Articular chondrocyte of knee joint (primary cell): ENCODE measurements around the gene DTX3. TPM values are rescaled to one million over a fixed set of nuclear protein-coding genes. Genes with fewer than 3 reads are reported as not detected.

Experiments used
- total RNA-seq: library from RNA; depleted of rRNA; stranded (reverse); fragments of >200 nt; gene quantifications from 2 replicates; pipeline ENCODE4 v1.2.3, GENCODE V29; 2012

Gene DTX3, protein sequence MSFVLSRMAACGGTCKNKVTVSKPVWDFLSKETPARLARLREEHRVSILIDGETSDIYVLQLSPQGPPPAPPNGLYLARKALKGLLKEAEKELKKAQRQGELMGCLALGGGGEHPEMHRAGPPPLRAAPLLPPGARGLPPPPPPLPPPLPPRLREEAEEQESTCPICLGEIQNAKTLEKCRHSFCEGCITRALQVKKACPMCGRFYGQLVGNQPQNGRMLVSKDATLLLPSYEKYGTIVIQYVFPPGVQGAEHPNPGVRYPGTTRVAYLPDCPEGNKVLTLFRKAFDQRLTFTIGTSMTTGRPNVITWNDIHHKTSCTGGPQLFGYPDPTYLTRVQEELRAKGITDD
- 9.4 and 11.2 TPM in 2 replicates for total RNA-seq

GRCh38 chr12:57604454-57604991, at the start of gene DTX3:
DTX3 (plus strand) TSS chr12:57604824; CDS start chr12:57606518, 1,694 bp downstream.

DNA sequence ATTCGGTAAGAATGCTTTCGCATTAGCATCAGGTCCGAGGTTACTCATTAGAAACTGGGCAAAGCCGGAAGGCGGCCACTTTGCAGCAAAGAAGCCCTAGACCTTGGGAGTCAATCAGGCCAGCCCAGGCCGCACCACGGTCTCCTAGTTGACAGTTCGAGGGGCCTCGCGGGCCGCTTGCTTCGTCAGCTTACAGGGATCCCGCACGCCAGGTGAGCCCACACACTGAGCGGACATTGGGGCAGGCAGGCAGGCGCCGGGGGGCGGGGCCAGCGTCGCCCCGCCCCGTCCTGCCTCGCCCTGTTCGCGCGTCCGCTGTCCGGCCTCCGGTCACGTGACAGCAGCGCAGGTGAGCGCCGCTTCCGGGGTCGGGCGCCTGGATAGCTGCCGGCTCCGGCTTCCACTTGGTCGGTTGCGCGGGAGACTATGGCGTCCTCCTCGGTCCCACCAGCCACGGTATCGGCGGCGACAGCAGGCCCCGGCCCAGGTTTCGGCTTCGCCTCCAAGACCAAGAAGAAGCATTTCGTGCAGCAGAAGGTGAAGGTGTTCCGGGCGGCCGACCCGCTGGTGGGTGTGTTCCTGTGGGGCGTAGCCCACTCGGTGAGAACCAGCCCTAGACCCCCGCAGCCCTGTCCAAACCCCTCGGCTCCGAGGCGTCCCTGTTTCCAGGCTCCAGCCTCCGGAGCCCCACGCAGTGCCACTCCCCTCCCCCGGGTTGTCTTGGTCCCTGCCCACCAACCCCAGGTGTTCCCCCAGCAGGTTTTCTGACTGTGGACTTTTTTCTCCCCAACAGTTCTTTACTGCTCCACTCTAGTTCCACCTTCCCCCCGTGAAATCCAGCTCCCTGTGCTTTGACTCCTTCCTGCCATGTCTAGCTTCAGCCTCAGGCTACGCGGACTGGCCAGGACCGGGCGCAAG, 13.5 kb upstream of the DTX3 start, which contains the start of gene PIP4K2C:
TSS of gene PIP4K2C (plus strand) at position 329 of the 918 bp plus-strand sequence. CDS start at position 427, 98 bp downstream.

DNA sequence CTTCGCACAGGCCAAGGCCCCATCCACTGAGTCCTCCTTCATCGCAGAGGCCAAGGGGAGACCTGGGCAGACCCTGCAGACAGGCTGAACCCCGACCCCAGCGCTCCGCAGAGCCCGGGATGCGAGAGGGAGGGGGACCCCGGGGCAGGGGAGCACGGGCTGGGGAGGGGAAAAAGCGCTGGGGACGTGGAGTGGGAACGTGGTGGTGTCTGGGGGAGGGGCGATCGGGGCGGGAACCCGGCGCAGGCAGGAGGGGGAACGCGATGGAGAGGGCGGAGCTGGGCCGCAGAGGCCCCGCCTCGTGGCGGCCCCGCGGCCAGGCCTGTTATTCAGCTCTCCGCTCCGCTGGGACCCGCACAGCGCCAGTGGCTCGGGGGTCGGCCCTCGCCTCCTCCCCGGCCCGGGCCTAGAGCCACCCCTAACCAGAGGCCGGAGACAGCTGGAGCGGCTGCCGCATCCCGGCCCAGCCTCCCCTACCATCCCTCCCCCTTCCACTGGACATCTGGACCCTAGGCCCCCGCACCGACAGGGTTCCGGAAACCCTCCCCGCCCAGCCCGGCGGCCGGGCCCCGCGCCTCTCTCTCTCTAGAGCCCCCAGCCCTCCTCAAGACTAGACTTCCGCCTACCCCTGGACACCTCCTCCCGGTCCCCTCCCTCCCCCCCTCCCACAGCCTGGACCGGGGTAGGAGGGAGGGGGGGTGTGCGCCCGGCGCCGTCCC, 6.6 kb downstream of the DTX3 start, which contains the start of gene ARHGEF25:
TSS of gene ARHGEF25 (plus strand) at position 328 of the 719 bp plus-strand sequence. CDS start 460 bp downstream, outside the sequence.

GRCh38 chr12:57632958-57633840, 28.6 kb downstream of the DTX3 start, which contains the start of gene B4GALNT1:
B4GALNT1 (minus strand) TSS chr12:57633201; CDS start chr12:57632132, 1,069 bp downstream.

Other genes with a start within 250 kb of the DTX3 start
- gene R3HDM2, start 173.8 kb upstream of the DTX3 start, total RNA-seq, result 25.5 and 27.0 TPM in 2 replicates
- under 0.01 TPM in 1 of 2 replicates, not detected in the other for gene INHBC, start 170.0 kb upstream of the DTX3 start, total RNA-seq
- gene INHBE, start 149.5 kb upstream of the DTX3 start, total RNA-seq, result 0.22 TPM in 1 of 2 replicates, not detected in the other
- 0.11 and 0.26 TPM in 2 replicates for gene GLI1, start 145.0 kb upstream of the DTX3 start, total RNA-seq
- gene ARHGAP9, start 125.0 kb upstream of the DTX3 start, total RNA-seq, result 0.22 TPM in 1 of 2 replicates, not detected in the other
- gene MARS1, start 116.8 kb upstream of the DTX3 start, total RNA-seq, result 108 and 113 TPM in 2 replicates
- gene DDIT3, start 84.3 kb upstream of the DTX3 start, total RNA-seq, result 40.5 and 59.5 TPM in 2 replicates
- 3.8 and 5.2 TPM in 2 replicates for gene MBD6, start 82.0 kb upstream of the DTX3 start, total RNA-seq
- 113 and 132 TPM in 2 replicates for gene DCTN2, start 57.6 kb upstream of the DTX3 start, total RNA-seq
- under 0.01 and 0.22 TPM in 2 replicates for gene KIF5A, start 54.8 kb upstream of the DTX3 start, total RNA-seq
- gene PIP4K2C, start 13.6 kb upstream of the DTX3 start, total RNA-seq, result 23.5 and 26.2 TPM in 2 replicates
- gene ARHGEF25, start 6.6 kb downstream of the DTX3 start, total RNA-seq, result 16.2 and 17.2 TPM in 2 replicates
- 1.0 and 2.9 TPM in 2 replicates for gene B4GALNT1, start 28.4 kb downstream of the DTX3 start, total RNA-seq
- 154 and 254 TPM in 2 replicates for gene OS9, start 89.3 kb downstream of the DTX3 start, total RNA-seq
- 0.11 and 0.39 TPM in 2 replicates for gene AGAP2, start 133.9 kb downstream of the DTX3 start, total RNA-seq
- gene TSPAN31, start 140.2 kb downstream of the DTX3 start, total RNA-seq, result 71.6 and 76.1 TPM in 2 replicates
- 108 and 195 TPM in 2 replicates for gene CDK4, start 147.5 kb downstream of the DTX3 start, total RNA-seq
- gene MARCHF9, start 150.3 kb downstream of the DTX3 start, total RNA-seq, result 1.1 and 1.2 TPM in 2 replicates
- gene CYP27B1, start 162.3 kb downstream of the DTX3 start, total RNA-seq, result 0.22 and 0.65 TPM in 2 replicates
- gene METTL1, start 167.3 kb downstream of the DTX3 start, total RNA-seq, result 6.7 and 8.0 TPM in 2 replicates
- 5.9 and 8.0 TPM in 2 replicates for gene EEF1AKMT3, start 167.8 kb downstream of the DTX3 start, total RNA-seq
- 16.1 and 22.7 TPM in 2 replicates for gene TSFM, start 178.0 kb downstream of the DTX3 start, total RNA-seq
- gene AVIL, start 213.9 kb downstream of the DTX3 start, total RNA-seq, result 5.4 and 6.9 TPM in 2 replicates
- 120 and 148 TPM in 2 replicates for gene CTDSP2, start 241.9 kb downstream of the DTX3 start, total RNA-seq